GM15510 (cell line): ENCODE measurements around the gene LRP3.

ENCODE experiments used
- POLR2A ChIP-seq: IDR thresholded peaks from 3 replicates; pipeline ENCODE4 v1.6.1; 2011; ENCODE audit warnings: borderline replicate concordance; ENCODE audit not compliant: insufficient read length; ENCODE audit errors: extremely low read depth

The LRP3 gene

DNA sequence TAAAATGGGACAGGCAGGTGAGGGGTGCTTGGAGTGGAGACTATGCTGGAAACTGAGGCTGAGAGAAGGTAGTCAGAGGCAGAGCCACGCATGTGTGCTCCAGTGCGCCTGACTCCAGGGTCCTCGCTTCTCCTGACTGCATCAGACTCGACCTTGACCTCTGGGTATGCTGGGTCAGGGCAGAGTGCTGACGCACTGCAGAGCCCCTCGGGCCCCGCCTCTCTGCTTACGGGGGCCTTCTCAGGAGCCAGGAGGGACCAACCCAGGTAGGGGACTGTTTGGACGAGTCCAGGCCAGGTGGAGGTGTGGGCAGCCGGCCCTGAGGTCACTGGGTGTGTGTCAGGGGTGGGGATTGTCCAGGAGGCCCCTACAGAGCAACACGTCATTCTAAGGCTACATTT, 54.4 kb downstream of the LRP3 start:
- no peak for TF ChIP-seq POLR2A

DNA sequence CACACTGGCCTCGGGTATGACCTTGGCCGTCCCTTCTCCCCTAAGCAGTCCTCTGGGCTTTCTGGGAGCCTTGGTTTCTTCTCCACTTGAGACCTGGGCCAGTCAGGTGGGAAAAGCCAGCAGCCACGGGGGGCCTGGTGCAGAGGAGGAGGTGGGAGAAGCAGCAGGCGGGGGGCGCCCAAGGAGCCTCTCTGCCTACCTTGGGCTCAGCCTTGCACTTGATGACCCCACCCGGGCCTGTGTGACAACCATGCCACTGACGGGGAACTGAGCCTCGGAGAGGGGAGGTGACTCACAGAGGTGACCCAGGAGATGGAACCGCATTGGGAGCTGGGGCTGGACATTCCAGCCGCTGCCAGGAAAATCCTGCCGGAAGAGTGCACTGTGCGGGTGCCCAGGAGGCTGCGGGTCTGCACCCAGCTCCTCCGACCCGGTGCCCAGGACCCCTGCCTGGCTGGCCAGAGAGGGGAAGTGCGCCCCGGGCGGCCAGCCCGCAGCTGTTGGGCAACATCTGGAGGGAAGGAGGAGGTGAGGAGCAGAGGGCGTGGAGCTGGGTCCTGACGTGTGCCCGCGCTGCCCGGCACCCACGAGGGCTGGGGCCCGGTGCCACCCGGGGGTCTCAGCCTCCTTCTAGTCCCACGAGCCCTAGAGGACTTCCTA, 55.0 kb downstream of the LRP3 start:
- no peak for TF ChIP-seq POLR2A

DNA sequence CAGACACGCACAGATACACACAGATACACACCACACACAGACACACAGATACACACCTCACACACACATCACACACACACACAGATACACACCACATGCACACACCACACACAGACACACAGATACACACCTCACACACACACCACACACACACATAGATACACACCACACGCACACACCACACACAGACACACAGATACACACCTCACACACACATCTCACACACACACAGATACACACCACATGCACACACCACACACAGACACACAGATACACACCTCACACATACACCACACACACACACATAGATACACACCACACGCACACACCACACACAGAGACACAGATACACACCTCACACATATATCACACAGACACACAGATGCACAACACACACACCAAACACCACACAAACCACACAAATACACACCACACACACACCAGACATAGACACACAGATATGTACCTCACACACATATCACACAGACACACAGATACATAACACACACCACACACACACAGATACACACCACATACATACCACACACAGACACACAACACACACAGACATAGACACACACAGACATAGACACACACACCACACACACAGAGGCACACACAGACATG, 55.7 kb downstream of the LRP3 start:
- no peak for TF ChIP-seq POLR2A

DNA sequence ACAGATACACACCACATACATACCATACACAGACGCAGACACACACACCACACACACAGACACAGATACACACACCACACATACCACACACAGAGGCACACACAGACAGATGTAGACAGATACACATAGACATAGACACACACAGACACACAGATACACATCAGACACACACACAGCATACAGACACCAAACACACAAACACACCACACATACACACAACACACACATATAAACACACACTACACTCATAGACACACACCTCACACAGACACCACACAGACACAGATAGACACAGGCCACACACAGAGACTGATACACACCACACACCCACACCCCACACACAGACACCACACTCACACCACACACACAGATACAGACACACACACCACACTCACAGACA, 56.4 kb downstream of the LRP3 start:
- TF ChIP-seq POLR2A: no peak

DNA sequence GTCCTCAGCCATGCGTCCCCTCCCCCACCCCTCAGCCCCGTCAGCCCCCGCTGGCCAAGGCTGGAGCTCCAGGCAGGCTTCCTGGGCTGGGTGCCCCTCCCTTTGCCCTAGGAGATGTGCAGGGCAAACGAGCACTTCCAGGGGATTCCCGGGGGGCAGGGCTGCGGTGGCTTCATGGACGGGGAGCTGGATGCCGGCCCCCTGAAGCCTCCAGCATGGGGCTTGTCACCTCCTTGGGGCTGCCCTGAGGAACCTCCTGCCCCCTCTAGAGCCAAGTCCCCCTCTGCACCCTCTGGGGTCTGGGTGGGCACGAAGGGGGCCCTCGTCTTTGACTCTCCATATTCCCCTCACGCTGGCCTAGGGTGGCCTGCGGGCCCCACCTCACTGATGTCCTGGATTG, 56.9 kb downstream of the LRP3 start:
- no peak for TF ChIP-seq POLR2A

DNA sequence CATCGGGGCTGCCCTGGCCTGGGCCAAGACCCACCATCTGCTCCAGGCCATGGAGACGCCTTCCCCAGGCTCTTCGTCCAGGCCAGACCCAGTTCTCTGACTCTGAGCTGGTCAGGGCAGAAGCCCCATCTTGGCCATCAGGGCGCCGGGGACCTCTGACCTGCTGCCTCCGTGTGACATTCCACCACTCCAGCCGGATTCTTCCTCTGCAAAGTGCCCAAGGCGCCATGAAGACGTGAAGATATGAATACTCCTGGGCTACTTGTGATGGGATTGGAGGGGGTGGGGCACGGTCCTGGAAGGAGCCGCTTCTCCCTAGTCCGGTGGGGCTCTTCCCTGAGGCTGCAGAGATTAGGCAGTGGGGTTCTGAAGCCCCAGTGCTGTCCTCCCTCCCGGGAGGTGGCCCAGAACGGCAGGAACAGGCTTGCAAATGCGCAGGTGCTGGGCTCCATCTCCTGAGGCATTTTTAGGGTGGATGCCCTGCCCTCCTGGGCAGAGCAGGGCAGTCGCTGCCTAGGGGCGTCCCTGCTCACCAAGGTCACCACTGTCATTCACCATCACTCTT, 57.5 kb downstream of the LRP3 start:
- TF ChIP-seq POLR2A: no peak

DNA sequence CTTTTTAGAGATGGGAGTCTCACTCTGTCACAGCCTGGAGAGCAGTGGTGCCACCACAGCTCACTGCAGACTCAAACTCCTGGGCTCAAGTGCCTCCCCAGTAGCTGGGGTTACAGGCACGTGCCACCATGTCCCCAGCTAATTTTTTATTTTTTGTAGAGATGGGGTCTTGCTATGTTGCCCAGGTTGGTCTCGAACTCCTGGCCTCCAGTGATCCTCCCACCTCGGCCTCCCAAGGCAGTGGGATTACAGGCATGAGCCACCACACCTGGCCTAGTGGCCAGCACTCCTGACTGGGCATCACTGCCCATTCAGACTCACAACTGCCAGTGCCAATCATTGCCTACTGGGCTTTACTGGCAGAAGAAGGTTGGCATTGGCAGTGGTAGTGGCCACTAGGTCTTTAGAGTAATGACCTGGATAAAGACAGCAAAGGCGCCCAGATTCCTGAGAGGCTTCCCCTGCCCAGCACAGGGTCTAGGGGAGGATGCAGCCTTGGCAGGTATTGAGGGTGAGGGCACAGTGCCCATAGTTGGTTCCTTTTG, 58.4 kb downstream of the LRP3 start:
- no peak for TF ChIP-seq POLR2A

DNA sequence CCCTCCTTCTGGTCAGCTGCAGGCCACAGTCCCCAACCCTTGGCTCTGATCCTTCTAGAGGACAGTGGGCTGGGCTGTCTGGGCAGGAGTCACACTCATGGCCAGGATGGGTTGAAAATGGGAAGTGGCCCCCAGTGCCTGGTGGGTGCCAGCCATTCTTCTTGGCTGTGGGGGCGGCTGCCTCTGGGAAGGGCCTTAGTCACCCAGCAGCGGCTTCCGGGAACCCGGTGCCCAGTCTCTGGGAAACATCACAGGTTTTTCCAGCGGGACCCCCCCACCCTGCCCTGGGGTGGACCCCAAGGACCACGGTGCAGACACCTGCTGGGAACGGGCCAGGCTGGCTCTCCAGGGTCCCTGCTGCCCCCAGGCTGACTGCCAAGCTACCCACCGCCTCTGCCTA, 58.8 kb downstream of the LRP3 start:
- TF ChIP-seq POLR2A: no peak

DNA sequence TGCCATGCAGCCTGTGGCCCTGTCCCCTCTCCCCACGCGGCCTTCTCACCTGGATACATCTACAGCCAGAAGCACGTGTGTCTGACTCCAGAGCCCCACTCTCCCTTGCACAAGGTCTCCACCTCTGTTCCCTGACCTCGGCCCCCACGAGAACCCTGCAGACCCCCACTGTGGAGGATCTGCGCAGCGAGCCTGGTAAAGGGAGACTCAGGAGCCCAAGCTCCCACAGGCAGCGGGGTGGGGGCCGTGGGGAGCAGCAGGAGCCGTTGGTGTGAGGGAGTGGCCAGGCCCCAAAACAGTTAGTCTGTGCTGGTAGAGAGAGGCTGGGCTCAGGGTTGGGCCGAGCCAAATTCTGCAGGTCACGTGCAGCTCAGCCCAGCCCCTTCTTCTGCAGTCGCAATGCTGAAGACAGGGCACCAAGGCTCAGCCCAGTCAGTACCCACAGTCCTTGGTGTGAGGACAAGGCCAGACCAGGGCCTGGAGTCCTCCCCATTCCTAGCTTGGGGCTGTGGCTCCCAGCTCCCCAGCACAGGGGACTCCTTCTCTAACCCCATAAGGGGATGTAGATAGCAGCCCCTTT, 60.2 kb downstream of the LRP3 start:
- TF ChIP-seq POLR2A: no peak

DNA sequence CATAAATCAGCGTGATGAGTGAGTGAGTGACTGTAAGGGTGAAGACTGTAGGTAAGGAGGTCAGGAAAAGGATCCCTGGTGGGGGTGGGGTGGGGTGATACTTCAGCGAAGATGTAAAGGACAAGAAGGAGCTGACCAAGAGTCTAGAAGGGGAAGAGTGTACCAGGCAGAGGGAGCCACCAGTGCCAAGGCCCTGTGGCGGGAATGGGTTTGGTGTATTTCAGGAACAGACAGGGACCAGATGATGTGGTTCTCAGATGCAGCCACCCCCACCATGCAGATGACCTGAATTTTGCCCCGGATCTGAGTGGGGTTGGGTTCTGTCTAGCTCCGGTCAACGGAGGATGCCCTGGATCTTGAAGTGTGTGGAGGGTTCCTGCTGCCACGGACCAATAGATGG, 61.7 kb downstream of the LRP3 start:
- TF ChIP-seq POLR2A: no peak

DNA sequence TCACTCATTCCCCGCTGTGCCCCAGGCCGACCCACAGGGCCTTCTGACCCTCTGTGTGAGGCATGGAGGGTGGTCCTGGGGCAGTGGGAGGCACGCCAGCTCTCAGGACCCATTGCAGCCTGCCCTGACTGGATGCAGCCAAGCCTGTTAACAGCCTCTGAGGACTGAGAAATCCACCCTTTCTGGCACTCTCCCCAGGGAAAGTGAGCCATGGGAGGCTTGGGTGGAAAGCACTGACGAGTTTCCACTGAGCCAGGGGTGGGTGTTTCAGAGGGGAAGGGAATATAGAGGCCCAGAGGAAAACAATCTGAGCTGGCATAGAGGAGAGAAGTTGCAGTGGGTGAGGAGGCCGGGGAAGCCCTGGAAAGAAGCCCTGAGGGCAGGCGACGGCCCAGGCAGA, 62.1 kb downstream of the LRP3 start:
- no peak for TF ChIP-seq POLR2A

DNA sequence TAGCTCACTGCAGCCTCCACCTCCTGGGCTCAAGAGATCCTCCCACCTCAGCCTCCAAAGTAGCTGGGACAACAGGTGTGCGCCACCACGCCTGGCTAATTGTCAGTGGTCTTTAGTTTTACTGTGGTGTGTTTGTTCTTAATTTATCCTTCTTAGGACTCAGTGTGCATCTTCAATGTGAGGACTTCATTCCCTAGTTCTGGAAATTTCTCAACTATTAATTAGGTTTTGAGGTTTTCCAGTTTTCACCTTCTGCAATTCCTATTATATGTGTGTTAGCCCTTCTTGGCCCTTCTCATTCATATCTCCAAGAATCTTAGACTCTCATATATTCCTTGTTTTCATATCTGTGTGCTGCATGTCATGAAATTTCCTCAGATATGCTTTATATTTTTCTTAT, 63.7 kb downstream of the LRP3 start:
- no peak for TF ChIP-seq POLR2A
